ENCODE data around the gene LYPD6.

DNA sequence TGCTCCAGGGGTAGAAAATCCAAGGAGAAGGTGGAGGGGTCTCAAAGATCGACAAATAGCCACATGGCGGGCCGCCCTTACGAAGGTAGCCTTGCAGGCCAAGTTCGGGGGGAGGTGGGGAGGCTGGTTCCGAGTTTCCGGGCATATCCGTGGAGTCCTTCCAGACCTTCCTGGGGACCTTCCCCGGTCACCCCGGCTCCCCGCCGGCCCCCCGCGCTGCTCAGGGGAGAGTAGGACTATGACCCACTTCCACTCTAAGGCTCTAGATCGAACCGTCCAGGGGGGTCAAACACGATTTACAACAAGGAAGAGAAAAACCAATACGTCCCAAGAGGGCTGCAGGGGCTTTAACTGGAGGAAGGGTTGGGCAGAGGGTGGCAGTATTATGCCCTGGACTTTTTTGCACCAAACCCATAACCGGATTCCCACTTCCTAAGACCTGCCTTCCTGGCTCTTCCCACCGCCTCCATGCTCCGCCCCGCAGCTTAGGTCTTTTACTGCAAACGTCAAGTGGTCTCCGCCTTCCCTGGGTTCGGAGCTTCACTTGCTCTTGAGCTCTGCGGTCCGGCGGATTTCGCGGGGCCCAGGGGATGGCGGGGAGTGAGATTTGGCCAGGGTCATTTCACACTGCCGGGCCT lies 779 bp upstream of the LYPD6 start:
- TF ChIP-seq GATA2 (IDR thresholded peaks at IDR 0.05; ENCODE audit: low read depth, low read length) (no peak), GATA3 (IDR thresholded peaks at IDR 0.05; ENCODE audit: low read depth, low read length) (no peak)
